HCT116 (cell line): ENCODE results near the gene NCDN. TPM values are rescaled to one million over a fixed set of nuclear protein-coding genes. Genes with fewer than 3 reads are reported as not detected.

Experiments
- ATAC-seq: fragments of 200-7000 bp; cut with Tn5 transposase; 2 replicates; pipeline ENCODE4 v1.9.1; 2020; ENCODE audit warnings: mild to moderate bottlenecking, moderate library complexity
- BruUV-seq: library from RNA; stranded (reverse); fragments of 400-500 nt; replicated peaks from 2 replicates; lab custom pipeline; 2021; lab: Mats Ljungman, UMichigan
- CTCF ChIA-PET: fragments of 300-600 bp; sonication (Branson Sonifier 250); formaldehyde crosslinking; loops from one replicate; lab custom pipeline; 2021; ENCODE audit warnings: antibody characterized with exemption; lab: Charles Lee
- POLR2A ChIA-PET: fragments of 300-600, 350-600 bp; sonication (Branson Sonifier 250); formaldehyde crosslinking; loops from one replicate; lab custom pipeline; 2021; ENCODE audit warnings: antibody characterized with exemption; lab: Charles Lee
- RAD21 ChIA-PET, 2 experiments: fragments of 300-600 bp; sonication (Branson Sonifier 250); formaldehyde crosslinking; loops; one replicate each; lab custom pipeline; 2023; ENCODE audit warnings: low total read pairs in 2 of 2; ENCODE audit not compliant: uncharacterized antibody in 2 of 2, unreplicated experiment in 2 of 2, low non-redundant PET in 1 of 2; lab: Charles Lee
- DNase-seq: peaks from one replicate; pipeline ENCODE4 v3.0.0-alpha.2; 2010; ENCODE audit warnings: low read depth, low spot score
- H2AFZ ChIP-seq: fragments of 200-600 bp; shearing (Covaris generic), sonication (generic); 2 replicates; pipeline ENCODE4 v1.6.1; 2017; ENCODE audit warnings: low read depth, mixed run types, mixed read lengths, antibody characterized with exemption, low read length; ENCODE audit not compliant: poor library complexity, severe bottlenecking
- H3K27ac ChIP-seq: 2 replicates; pipeline ENCODE4 v1.5.1; 2012; ENCODE audit warnings: low read depth, low read length
- H3K27me3 ChIP-seq: fragments of 200-600 bp; sonication (generic); 2 replicates; pipeline ENCODE4 v1.6.1; 2016; ENCODE audit warnings: mixed run types, low read length, mixed read lengths; ENCODE audit not compliant: insufficient read depth
- H3K36me3 ChIP-seq, 2 experiments: fragments of 200-500 bp in 1 of 2; fragments of 200-600 bp in 1 of 2; sonication (Bioruptor generic) in 1 of 2; sonication (generic) in 1 of 2; 2 replicates each; pipeline versions ENCODE4 v1.5.1 to v1.6.1; 2014 to 2016; ENCODE audit warnings: low read length in 2 of 2, inconsistent platforms in 1 of 2, mixed read lengths in 1 of 2, mixed run types in 1 of 2; ENCODE audit not compliant: insufficient read depth in 2 of 2, control insufficient read depth in 1 of 2
- H3K4me1 ChIP-seq, 2 experiments: fragments of 200-600 bp in 1 of 2; sonication (generic) in 1 of 2; 2 replicates each; pipeline versions ENCODE4 v1.5.1 to v1.6.1; 2012 to 2017; ENCODE audit warnings: low read length in 2 of 2, inconsistent platforms in 1 of 2, mild to moderate bottlenecking in 1 of 2, mixed read lengths in 1 of 2, mixed run types in 1 of 2, moderate library complexity in 1 of 2; ENCODE audit not compliant: insufficient read depth in 2 of 2, control insufficient read depth in 1 of 2
- H3K4me2 ChIP-seq: fragments of 200-600 bp; sonication (generic); 2 replicates; pipeline ENCODE4 v1.6.1; 2017; ENCODE audit warnings: mixed run types, low read length, mixed read lengths
- H3K4me3 ChIP-seq, 2 experiments: fragments of 200-600 bp in 1 of 2; sonication (generic) in 1 of 2; replicated peaks in 1 of 2; 2 replicates each; pipeline ENCODE4 v1.5.1; 2011 to 2016; ENCODE audit warnings: low read length in 2 of 2, control low read depth in 1 of 2, low read depth in 1 of 2, mild to moderate bottlenecking in 1 of 2, mixed read lengths in 1 of 2, mixed run types in 1 of 2
- H3K79me2 ChIP-seq: fragments of 200-600 bp; sonication (generic); 2 replicates; pipeline ENCODE4 v1.6.1; 2017; ENCODE audit warnings: mild to moderate bottlenecking, mixed run types, low read length, moderate library complexity, mixed read lengths; ENCODE audit not compliant: insufficient read depth
- H3K9ac ChIP-seq: fragments of 200-600 bp; sonication (generic); 2 replicates; pipeline ENCODE4 v1.6.1; 2016; ENCODE audit warnings: low read length, mixed read lengths
- H3K9me2 ChIP-seq: fragments of 200-600 bp; sonication (generic), shearing (Covaris generic); 2 replicates; pipeline ENCODE4 v1.6.1; 2017; ENCODE audit warnings: mixed run types, mild to moderate bottlenecking, moderate library complexity; ENCODE audit not compliant: insufficient read depth
- H3K9me3 ChIP-seq, 2 experiments: fragments of 200-500 bp in 1 of 2; fragments of 200-600 bp in 1 of 2; sonication (Bioruptor generic) in 1 of 2; sonication (generic) in 1 of 2; 2 replicates each; pipeline ENCODE4 v1.6.1; 2014 to 2017; ENCODE audit warnings: low read length in 2 of 2, mixed read lengths in 2 of 2, inconsistent platforms in 1 of 2, low read depth in 1 of 2, mild to moderate bottlenecking in 1 of 2, mixed run types in 1 of 2, moderate library complexity in 1 of 2; ENCODE audit not compliant: control insufficient read depth in 1 of 2, insufficient read depth in 1 of 2
- H4K20me1 ChIP-seq: fragments of 200-600 bp; sonication (generic), shearing (Covaris generic); 2 replicates; pipeline ENCODE4 v1.6.1; 2017; ENCODE audit warnings: mixed run types, mild to moderate bottlenecking, moderate library complexity; ENCODE audit not compliant: insufficient read depth
- ATF3 ChIP-seq: IDR thresholded peaks from 2 replicates; pipeline ENCODE4 v1.6.1; 2012
- RAD21 ChIP-seq: IDR thresholded peaks from 2 replicates; pipeline ENCODE4 v1.6.1; 2012; ENCODE audit warnings: low read depth, mild to moderate bottlenecking
- TCF7L2 ChIP-seq: IDR thresholded peaks from 2 replicates; pipeline ENCODE4 v1.7.0; 2011; ENCODE audit warnings: borderline replicate concordance, inconsistent platforms; ENCODE audit not compliant: insufficient read depth, insufficient read length; ENCODE audit errors: extremely low read depth
- ZNF274 ChIP-seq: fragments of 200-500 bp; sonication (Bioruptor generic); IDR thresholded peaks from 2 replicates; pipeline ENCODE4 v1.6.1; 2014; ENCODE audit warnings: mild to moderate bottlenecking, low read depth, low read length, inconsistent platforms
- intact Hi-C: fragments of 100-400 bp; cut with micrococcal nuclease; formaldehyde crosslinking; loops from 2 replicates; pipeline ENCODE4 v1.10.0; 2022
- total RNA-seq: library from RNA; stranded (reverse); gene quantifications from one replicate; pipeline ENCODE4 v1.2.1, GENCODE V29; 2021; ENCODE audit not compliant: unreplicated experiment

Gene NCDN
- total RNA-seq, 1 experiment from 2014 or later, result 24.5 TPM

GRCh38 chr1:35591211-35591610 lies 33.6 kb downstream of the NCDN start:
- no peak for ATAC-seq
- H3K9ac ChIP-seq, result no peak overlapping the region
- no peak overlapping the region for H3K4me2 ChIP-seq
- H2AFZ ChIP-seq, result no peak overlapping the region
- no peaks in the 10 kb centered on the region for H3K27me3 ChIP-seq
- no peaks in the 10 kb centered on the region for H3K4me1 ChIP-seq
- intact Hi-C loops, result no loop called here
- ChIA-PET CTCF (no interaction called here), RAD21 (no interaction called here), POLR2A (no interaction called here)
- TF ChIP-seq TCF7L2 (no peak), ZNF274 (no peak), RAD21 (no peak)
- BruUV-seq, result no TSS peak
- H3K9me3 ChIP-seq, result no peaks in the 10 kb centered on the region
- no peak for DNase-seq
- H3K4me3 ChIP-seq, result no peak overlapping the region
- H3K9me2 ChIP-seq, result no peaks in the 10 kb centered on the region
- H3K36me3 ChIP-seq, result peaks cover 0 to 8% of the 10 kb centered on the region in 2 experiments; a peak in 2 of 4 replicates
- H3K27ac ChIP-seq, result no peak overlapping the region
- no peaks in the 10 kb centered on the region for H3K79me2 ChIP-seq
- no peaks in the 10 kb centered on the region for H4K20me1 ChIP-seq

GRCh38 chr1:35592991-35593769 lies 35.6 kb downstream of the NCDN start:
- Histone ChIP-seq H3K9me2 (no peaks in the 10 kb centered on the region), H3K9me3 (no peaks in the 10 kb centered on the region), H4K20me1 (peaks cover 4% of the 10 kb centered on the region; the same call in 1 of the 2 replicates), H3K27ac (no peak overlapping the region), H3K4me3 (no peak overlapping the region), H2AFZ (no peak overlapping the region), H3K4me2 (no peak overlapping the region), H3K4me1 (no peaks in the 10 kb centered on the region), H3K27me3 (no peaks in the 10 kb centered on the region), H3K36me3 (peaks cover 0 to 15% of the 10 kb centered on the region in 2 experiments; a peak in 2 of 4 replicates), H3K79me2 (no peaks in the 10 kb centered on the region), H3K9ac (no peak overlapping the region)
- intact Hi-C loops, result no loop called here
- ChIA-PET RAD21 (no interaction called here), CTCF (interaction anchor here (1.2 kb wide), 1 partner anchor 29 kb away, joined by 4 read pairs; no protein-coding TSS in a partner anchor), POLR2A (no interaction called here)
- no TSS peak for BruUV-seq
- ATAC-seq (no peak), DNase-seq (no peak)
- TF ChIP-seq ATF3, result no peak
